ENCODE results near the gene WNK1. TPM values are rescaled to one million over a fixed set of nuclear protein-coding genes. Genes with fewer than 3 reads are reported as not detected.

Gene WNK1
- total and polyA plus RNA-seq, 2 of the 8 experiments (the other 6 are each of a cell fraction or from before 2014, with no cell fraction given) = 88.2 to 157 TPM

GRCh38 chr12:726281-727140 lies 25.9 kb upstream of the WNK1 start:
- no peak overlapping the region for H4K91ac ChIP-seq (replicated peaks; ENCODE audit: insufficient read length, low read length)
- ChIA-PET POLR2A (ENCODE audit: partially characterized antibody) (interaction anchor here (0.6 kb wide), 1 partner anchor 16 kb away, joined by 3 read pairs; no protein-coding TSS in a partner anchor), CTCF (ENCODE audit: partially characterized antibody) (interaction anchor here (0.7 to 2.9 kb wide), 8 partner anchors 9 to 151 kb away, joined by 3 to 11 read pairs (median 3); partner anchors contain the start of gene WNK1)
- H3K4me2 ChIP-seq (ENCODE audit: insufficient read depth in 1 of 2, low read depth in 2 of 2, low read length in 2 of 2) = no peak overlapping the region
- no peak overlapping the region for H2AK5ac ChIP-seq (ENCODE audit: low read depth, low read length)
- no peak overlapping the region for H3K18ac ChIP-seq (ENCODE audit: extremely low read depth, low read length)
- no peak overlapping the region for H3K23ac ChIP-seq (ENCODE audit: insufficient read length)
- no peak for DNase-seq (ENCODE audit: low read depth in 1 of 2, low spot score in 2 of 2)
- H3K27ac ChIP-seq (ENCODE audit: low read depth, low read length) = no peak overlapping the region
- no peak overlapping the region for H2BK20ac ChIP-seq (ENCODE audit: low read length)
- no peak overlapping the region for H2BK120ac ChIP-seq (replicated peaks; ENCODE audit: low read depth, low read length)
- H3K23me2 ChIP-seq (ENCODE audit: low read depth, low read length) = no peaks in the 10 kb centered on the region; the same call in 1 of the 2 replicates
- H3K14ac ChIP-seq (ENCODE audit: insufficient read length) = no peak overlapping the region
- no peaks in the 10 kb centered on the region for H4K20me1 ChIP-seq (replicated peaks in 1 of 2; ENCODE audit: control insufficient read depth in 1 of 2, insufficient read depth in 2 of 2, low read length in 2 of 2)
- no peaks in the 10 kb centered on the region for H3K79me1 ChIP-seq (ENCODE audit: low read depth, low read length)
- H4K8ac ChIP-seq (ENCODE audit: extremely low read depth, insufficient read depth, low read length) = no peak overlapping the region
- H3K9me3 ChIP-seq (ENCODE audit: insufficient read depth in 2 of 2, low read depth in 1 of 2, low read length in 1 of 2) = no peaks in the 10 kb centered on the region
- H2BK5ac ChIP-seq (ENCODE audit: low read depth, low read length) = no peak overlapping the region
- no peak overlapping the region for H4K5ac ChIP-seq (ENCODE audit: insufficient read length, low read depth, low read length)
- 87% methylated on average over 5 of the region's 5 CpGs; no CpG with 5 or more reads in 1 of the 2 experiments for WGBS, 2 experiments (ENCODE audit: extremely low coverage in 1 of 2, insufficient coverage in 1 of 2, insufficient read length in 1 of 2, insufficient replicate concordance in 2 of 2, low coverage in 1 of 2, low lambda C conversion rate in 2 of 2, missing lambda C conversion rate in 1 of 2)
- H3K79me2 ChIP-seq (ENCODE audit: control insufficient read depth in 1 of 2, insufficient read depth in 2 of 2, low read length in 2 of 2) = no peaks in the 10 kb centered on the region
- peaks cover 0 to 3% (median 0%) of the 10 kb centered on the region in 4 experiments; a peak in 3 of 7 replicates for H3K4me1 ChIP-seq (replicated peaks in 1 of 4; ENCODE audit: control insufficient read depth in 3 of 4, insufficient read depth in 4 of 4, low read length in 3 of 4)
- no peaks in the 10 kb centered on the region for H3K36me3 ChIP-seq (ENCODE audit: control insufficient read depth in 2 of 4, insufficient read depth in 4 of 4, low read length in 3 of 4)
- no peak overlapping the region for H3K9ac ChIP-seq (replicated peaks in 1 of 4; ENCODE audit: extremely low read depth in 1 of 4, low read depth in 3 of 4, low read length in 3 of 4)
- no peak overlapping the region for H2BK15ac ChIP-seq (ENCODE audit: low read length)
- H3K4me3 ChIP-seq (ENCODE audit: extremely low read depth in 1 of 4, insufficient read depth in 2 of 4, low read depth in 3 of 4, low read length in 4 of 4) = no peak overlapping the region
- H2AFZ ChIP-seq (ENCODE audit: low read length) = no peak overlapping the region
- FAIRE-seq = no peak
- H3K56ac ChIP-seq (replicated peaks; ENCODE audit: insufficient read length, low read depth, low read length) = no peak overlapping the region
- no peak overlapping the region for H2BK12ac ChIP-seq (ENCODE audit: low read depth, low read length)
- TF ChIP-seq MAX (IDR thresholded peaks at IDR 0.05) = no peak
- TF ChIP-seq CHD2 (IDR thresholded peaks at IDR 0.05; ENCODE audit: low read length) = no peak
- TF ChIP-seq POLR2A (IDR thresholded peaks at IDR 0.05; ENCODE audit: control extremely low read depth in 1 of 2, low read depth in 2 of 2, low read length in 2 of 2) = no peak
- no peak for TF ChIP-seq POLR2AphosphoS5 (IDR thresholded peaks at IDR 0.05; ENCODE audit: low read depth, low read length)
- TF ChIP-seq SRF (IDR thresholded peaks at IDR 0.05; ENCODE audit: low read depth, low read length) = no peak
- no peak overlapping the region for H3K4ac ChIP-seq (replicated peaks; ENCODE audit: insufficient read length, low read depth, low read length)
- no peaks in the 10 kb centered on the region for H3K27me3 ChIP-seq (replicated peaks in 1 of 4; ENCODE audit: control insufficient read depth in 3 of 4, extremely low read depth in 1 of 4, insufficient read depth in 3 of 4, low read length in 3 of 4)

All from H1 (cell line).